ENCODE measurements around the gene APOL2.
A peak's percentile ranks its signal among the peaks of the same experiment; 100 is the strongest.
"Not testable (repeated sequence)": the region's sequence is repeated elsewhere in the genome, so short reads cannot be mapped to it uniquely, and the experiment has no call there.

Gene APOL2

GRCh38 chr22:36238373-36239149 is 766 bp downstream of the APOL2 start:
- no peak for DNase-seq

GRCh38 chr22:36237462-36238372 is 1.6 kb downstream of the APOL2 start:
- DNase-seq: peak; percentile 19 to 20

- no peak for DNase-seq
Measured at GRCh38 chr22:36236388-36237319, 2.7 kb downstream of the APOL2 start.

- no peak for DNase-seq
Measured at GRCh38 chr22:36235585-36235984, 3.7 kb downstream of the APOL2 start.

- no peak for DNase-seq
Measured at GRCh38 chr22:36234919-36235318, 4.4 kb downstream of the APOL2 start.

GRCh38 chr22:36234213-36234612 is 5.1 kb downstream of the APOL2 start:
- no peak for DNase-seq

GRCh38 chr22:36233796-36234195 is 5.5 kb downstream of the APOL2 start:
- DNase-seq: no peak

- DNase-seq: no peak
Measured at GRCh38 chr22:36232715-36233401, 6.5 kb downstream of the APOL2 start.

- DNase-seq: not testable (repeated sequence)
Measured at GRCh38 chr22:36231051-36231450, 8.3 kb downstream of the APOL2 start.

GRCh38 chr22:36229649-36230048 is 9.7 kb downstream of the APOL2 start:
- not testable (repeated sequence) for DNase-seq

GRCh38 chr22:36228944-36229343 is 10.4 kb downstream of the APOL2 start:
- DNase-seq: no peak

GRCh38 chr22:36228369-36228768 is 11.0 kb downstream of the APOL2 start:
- DNase-seq: not testable (repeated sequence)

- DNase-seq: no peak
Measured at GRCh38 chr22:36227806-36228205, 11.5 kb downstream of the APOL2 start.

GRCh38 chr22:36227396-36227795 is 11.9 kb downstream of the APOL2 start:
- DNase-seq: no peak

- no peak for DNase-seq
Measured at GRCh38 chr22:36226189-36226588, 13.1 kb downstream of the APOL2 start.

GRCh38 chr22:36225333-36225922 is 13.9 kb downstream of the APOL2 start:
- DNase-seq: no peak

GRCh38 chr22:36224245-36224644 is 15.1 kb downstream of the APOL2 start:
- no peak for DNase-seq

- no peak for DNase-seq
Measured at GRCh38 chr22:36223504-36223903, 15.8 kb downstream of the APOL2 start.

GRCh38 chr22:36222887-36223450 is 16.4 kb downstream of the APOL2 start:
- DNase-seq: no peak

- DNase-seq: peak; percentile 39 to 61
Measured at GRCh38 chr22:36221799-36222751, 17.3 kb downstream of the APOL2 start.

Data from activated CD4-positive, alpha-beta T cell treated with anti-CD3 and anti-CD28 coated beads for 4 hours (primary cell).